ENCODE measurements around the gene SPEF1.

SPEF1 gene

DNA sequence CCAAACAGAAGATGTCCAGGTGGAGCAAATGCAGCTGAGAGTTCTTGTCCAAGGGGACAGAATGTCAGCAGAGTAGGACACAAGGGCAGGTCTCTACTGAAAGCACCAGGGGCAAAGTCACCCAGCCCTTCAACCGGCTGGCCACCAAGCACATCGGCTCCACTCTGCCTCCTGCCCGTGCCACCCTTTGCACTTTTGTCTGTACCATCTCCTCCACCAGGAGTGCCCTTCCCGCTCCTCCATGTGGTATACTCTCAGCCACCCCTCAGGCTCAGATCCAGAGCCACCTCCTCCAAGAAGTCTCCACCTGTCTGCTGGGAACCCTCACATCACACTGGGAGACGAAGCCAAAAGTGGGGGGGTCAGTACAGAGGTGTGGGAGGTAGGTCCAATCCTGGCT lies 52.9 kb downstream of the SPEF1 start:
- DNase-seq, result no peak
